Measurements from ENCODE around the gene CCT6B.

Gene CCT6B

GRCh38 chr17:34886831-34887230 lies 74.4 kb downstream of the CCT6B start:
- peak; percentile 10 for DNase-seq (ENCODE audit: low spot score)

- DNase-seq (ENCODE audit: low spot score), result peak; percentile 16
Measured at GRCh38 chr17:34885076-34885475, 76.2 kb downstream of the CCT6B start.

GRCh38 chr17:34884597-34884996 lies 76.7 kb downstream of the CCT6B start:
- no peak for DNase-seq (ENCODE audit: low spot score)

- DNase-seq (ENCODE audit: low spot score), result no peak
Measured at GRCh38 chr17:34883106-34884000, 77.9 kb downstream of the CCT6B start.

GRCh38 chr17:34879146-34879545 lies 82.1 kb downstream of the CCT6B start:
- DNase-seq (ENCODE audit: low spot score), result no peak
